DOHH2 (cell line): Measurements from ENCODE around the gene SLC7A4.

Experiments used
- EZH2phosphoT487 ChIP-seq: fragments of 200-600 bp; sonication (generic); IDR thresholded peaks from 2 replicates; pipeline ENCODE4 v1.6.1; 2017; ENCODE audit warnings: borderline replicate concordance, mild to moderate bottlenecking, antibody characterized with exemption, low read length, moderate library complexity, mixed read lengths
- TF ChIP-seq, protein P1 (sequence below): fragments of 200-600 bp; sonication (generic); IDR thresholded peaks from one replicate; pipeline ENCODE4 v1.5.1; 2014; ENCODE audit warnings: antibody characterized with exemption, mild to moderate bottlenecking, low read depth, low read length; ENCODE audit not compliant: poor library complexity, severe bottlenecking

DNA sequence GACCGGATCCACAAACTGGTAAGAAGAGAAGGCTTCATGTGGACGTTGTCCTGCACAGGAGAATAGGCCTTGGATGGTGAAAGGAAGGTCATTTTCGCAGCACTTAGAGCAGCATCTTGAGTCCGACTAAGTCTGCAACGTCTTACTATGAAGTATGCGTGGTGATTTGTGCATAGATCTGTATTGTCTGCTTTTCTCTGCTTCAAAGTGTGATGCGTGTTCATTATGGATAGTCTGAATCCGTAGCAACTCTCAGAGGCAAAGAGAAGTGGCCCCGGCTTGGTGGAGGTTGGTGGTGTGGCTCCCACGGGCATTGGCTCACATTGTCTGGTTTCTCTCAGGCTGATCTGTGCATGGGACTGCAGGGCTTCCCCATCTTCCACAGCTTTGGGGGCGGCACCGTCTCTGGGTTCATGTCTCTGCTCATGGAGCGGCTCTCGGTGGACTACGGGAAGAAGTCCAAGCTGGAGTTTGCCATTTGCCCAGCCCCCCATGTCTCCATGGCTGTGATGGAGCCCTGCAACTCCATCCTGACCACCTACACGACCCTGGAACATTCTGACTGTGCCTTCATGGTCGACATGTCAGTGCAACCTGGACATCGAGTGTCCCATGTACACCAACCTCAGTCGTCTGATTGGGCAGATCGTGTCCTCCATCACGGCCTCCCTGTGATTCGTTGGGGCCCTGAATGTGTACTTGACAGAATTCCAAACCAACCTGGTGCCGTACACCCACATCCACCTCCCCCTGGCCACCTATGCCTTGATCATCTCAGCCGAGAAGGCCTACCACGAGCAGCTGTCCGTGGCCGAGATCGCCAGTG is 34.9 kb upstream of the SLC7A4 start:
- TF ChIP-seq, protein P1, sequence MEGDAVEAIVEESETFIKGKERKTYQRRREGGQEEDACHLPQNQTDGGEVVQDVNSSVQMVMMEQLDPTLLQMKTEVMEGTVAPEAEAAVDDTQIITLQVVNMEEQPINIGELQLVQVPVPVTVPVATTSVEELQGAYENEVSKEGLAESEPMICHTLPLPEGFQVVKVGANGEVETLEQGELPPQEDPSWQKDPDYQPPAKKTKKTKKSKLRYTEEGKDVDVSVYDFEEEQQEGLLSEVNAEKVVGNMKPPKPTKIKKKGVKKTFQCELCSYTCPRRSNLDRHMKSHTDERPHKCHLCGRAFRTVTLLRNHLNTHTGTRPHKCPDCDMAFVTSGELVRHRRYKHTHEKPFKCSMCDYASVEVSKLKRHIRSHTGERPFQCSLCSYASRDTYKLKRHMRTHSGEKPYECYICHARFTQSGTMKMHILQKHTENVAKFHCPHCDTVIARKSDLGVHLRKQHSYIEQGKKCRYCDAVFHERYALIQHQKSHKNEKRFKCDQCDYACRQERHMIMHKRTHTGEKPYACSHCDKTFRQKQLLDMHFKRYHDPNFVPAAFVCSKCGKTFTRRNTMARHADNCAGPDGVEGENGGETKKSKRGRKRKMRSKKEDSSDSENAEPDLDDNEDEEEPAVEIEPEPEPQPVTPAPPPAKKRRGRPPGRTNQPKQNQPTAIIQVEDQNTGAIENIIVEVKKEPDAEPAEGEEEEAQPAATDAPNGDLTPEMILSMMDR, result no peak
- no peak for TF ChIP-seq EZH2phosphoT487
